CD14-positive monocyte (primary cell): ENCODE data around the gene OR2Y1. TPM values are rescaled to one million over a fixed set of nuclear protein-coding genes. Genes with fewer than 3 reads are reported as not detected.

ENCODE experiments used
- DNase-seq, 3 donors: peaks; one replicate each; pipeline ENCODE4 v3.0.0-alpha.2; 2011 to 2022
- H2AFZ ChIP-seq: 2 replicates; pipeline ENCODE4 v1.6.0; 2012; ENCODE audit warnings: mild to moderate bottlenecking, low read depth, low read length, inconsistent platforms; ENCODE audit not compliant: insufficient read depth, poor library complexity, severe bottlenecking
- H3K27ac ChIP-seq, 2 donors: 1 replicate in 1 of 2; 2 replicates in 1 of 2; pipeline ENCODE4 v1.5.1; 2012 to 2013; ENCODE audit warnings: low read length in 2 of 2, control low read depth in 1 of 2, inconsistent platforms in 1 of 2, low read depth in 1 of 2, mild to moderate bottlenecking in 1 of 2
- H3K27me3 ChIP-seq, 2 donors: one replicate each; pipeline versions ENCODE4 v1.6.0 to v1.6.1; 2011 to 2013; ENCODE audit warnings: low read length in 2 of 2; ENCODE audit not compliant: control insufficient read depth in 2 of 2, insufficient read depth in 2 of 2
- H3K36me3 ChIP-seq, 2 donors: replicated peaks in 1 of 2; 1 replicate in 1 of 2; 2 replicates in 1 of 2; pipeline versions ENCODE4 v1.5.1 to v1.6.1; 2012 to 2013; ENCODE audit warnings: low read length in 2 of 2, control low read depth in 1 of 2, inconsistent platforms in 1 of 2, mild to moderate bottlenecking in 1 of 2; ENCODE audit not compliant: insufficient read depth in 2 of 2, control insufficient read depth in 1 of 2
- H3K4me1 ChIP-seq, 2 donors: 1 replicate in 1 of 2; 2 replicates in 1 of 2; pipeline versions ENCODE4 v1.5.1 to v1.6.1; 2012 to 2013; ENCODE audit warnings: low read length in 2 of 2, control low read depth in 1 of 2, inconsistent platforms in 1 of 2, mild to moderate bottlenecking in 1 of 2, moderate library complexity in 1 of 2; ENCODE audit not compliant: insufficient read depth in 2 of 2, control insufficient read depth in 1 of 2
- H3K4me2 ChIP-seq: replicated peaks from 2 replicates; pipeline ENCODE3; 2012; ENCODE audit warnings: low read length, moderate library complexity, mild to moderate bottlenecking; ENCODE audit not compliant: poor library complexity, severe bottlenecking; ENCODE audit errors: extremely low read depth
- H3K4me3 ChIP-seq, 3 experiments: fragments of 200-600 bp in 1 of 3; sonication (generic) in 1 of 3; replicated peaks in 1 of 3; 1 replicate in 2 of 3; 2 replicates in 1 of 3; pipeline ENCODE4 v1.5.1; 2011 to 2013; ENCODE audit warnings: low read length in 3 of 3, mild to moderate bottlenecking in 3 of 3, control low read depth in 2 of 3, low read depth in 2 of 3, inconsistent platforms in 1 of 3, moderate library complexity in 1 of 3
- H3K79me2 ChIP-seq: 2 replicates; pipeline ENCODE4 v1.6.0; 2012; ENCODE audit warnings: mild to moderate bottlenecking, control low read depth, inconsistent platforms, low read length, moderate library complexity; ENCODE audit not compliant: insufficient read depth
- H3K9ac ChIP-seq: 2 replicates; pipeline ENCODE4 v1.6.0; 2017; ENCODE audit warnings: low read length, mild to moderate bottlenecking; ENCODE audit not compliant: insufficient read depth, poor library complexity, severe bottlenecking
- H3K9me3 ChIP-seq, 2 donors: replicated peaks in 1 of 2; 1 replicate in 1 of 2; 2 replicates in 1 of 2; pipeline versions ENCODE4 v1.5.1 to v1.6.1; 2012 to 2013; ENCODE audit warnings: low read length in 2 of 2, control low read depth in 1 of 2; ENCODE audit not compliant: control insufficient read depth in 1 of 2, insufficient read depth in 1 of 2
- H4K20me1 ChIP-seq: 2 replicates; pipeline ENCODE4 v1.6.0; 2012; ENCODE audit warnings: mild to moderate bottlenecking, low read length, control low read depth, moderate library complexity; ENCODE audit not compliant: insufficient read depth
- H3K27ac Mint-ChIP-seq, 7 donors: one replicate each; pipeline ENCODE4 v1.8.0; 2020; ENCODE audit warnings: mild to moderate bottlenecking in 7 of 7, mixed read lengths in 7 of 7, moderate library complexity in 6 of 7, inconsistent platforms in 2 of 7
- H3K27me3 Mint-ChIP-seq, 3 donors: one replicate each; pipeline ENCODE4 v1.8.0; 2021 to 2022; ENCODE audit warnings: low read depth in 3 of 3, mild to moderate bottlenecking in 3 of 3, mixed read lengths in 3 of 3, moderate library complexity in 3 of 3, inconsistent platforms in 1 of 3
- H3K36me3 Mint-ChIP-seq, 2 donors: one replicate each; pipeline ENCODE4 v1.8.0; 2020; ENCODE audit warnings: mixed read lengths in 2 of 2, inconsistent platforms in 1 of 2, mild to moderate bottlenecking in 1 of 2
- H3K4me1 Mint-ChIP-seq: one replicate; pipeline ENCODE4 v1.8.0; 2020; ENCODE audit warnings: mild to moderate bottlenecking, mixed read lengths
- H3K4me3 Mint-ChIP-seq, 2 donors: one replicate each; pipeline ENCODE4 v1.8.0; 2020; ENCODE audit warnings: mild to moderate bottlenecking in 2 of 2, mixed read lengths in 2 of 2, moderate library complexity in 1 of 2
- H3K9me3 Mint-ChIP-seq, 7 donors: one replicate each; pipeline ENCODE4 v1.8.0; 2020 to 2022; ENCODE audit warnings: mixed read lengths in 7 of 7, mild to moderate bottlenecking in 6 of 7, moderate library complexity in 6 of 7, inconsistent platforms in 2 of 7
- WGBS: methylation state at CpG from one replicate; pipeline ENCODE4 v1.1.5; 2013; ENCODE audit warnings: missing lambda C conversion rate; ENCODE audit not compliant: insufficient coverage; 5-methylcytosine and 5-hydroxymethylcytosine counted together
- intact Hi-C, 2 donors: fragments of 100-400 bp; cut with micrococcal nuclease; formaldehyde crosslinking; loops; one replicate each; pipeline versions ENCODE4 v1.15.0 to v1.15.1; 2023
- polyA plus RNA-seq, 3 donors: library from polyadenylated mRNA; depleted of rRNA in 1 of 3; unstranded in 2 of 3; stranded (reverse) in 1 of 3; fragments of 300-500 nt in 2 of 3; fragments of >200 nt in 1 of 3; fragmentation: Illumina TruSeq in 2 of 3; gene quantifications; 1 replicate in 2 of 3; 2 replicates in 1 of 3; pipeline ENCODE4 v1.2.3, GENCODE V29; 2012 to 2021
- TF ChIP-seq, protein P1 (sequence below): fragments of 200-600 bp; IDR thresholded peaks from one replicate; pipeline ENCODE4 v1.8.0; 2022; ENCODE audit warnings: antibody characterized with exemption, mild to moderate bottlenecking

The OR2Y1 gene
- polyA plus RNA-seq, 3 donors, result not detected

DNA sequence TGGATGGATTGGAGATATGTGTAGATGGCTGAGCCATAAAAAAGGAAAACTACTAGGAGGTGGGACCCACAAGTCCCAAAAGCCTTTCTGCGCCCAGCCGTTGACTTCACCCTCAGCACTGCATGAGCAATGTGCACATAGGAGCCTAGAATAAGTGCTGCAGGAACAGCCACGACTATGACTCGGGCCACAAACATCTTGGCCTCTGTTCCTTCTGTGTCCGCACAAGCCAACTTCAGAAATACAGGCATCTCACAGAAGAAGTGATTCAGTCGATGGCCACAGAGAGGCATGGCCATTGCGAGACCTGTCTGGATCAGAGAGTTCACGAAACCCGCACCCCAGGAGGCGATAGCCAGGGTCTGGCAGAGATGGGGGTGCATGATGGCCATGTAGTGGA is 587 bp downstream of the OR2Y1 start:
- Mint-ChIP-seq H3K4me1 (no peaks in the 10 kb centered on the region), H3K4me3 (no peak overlapping the region), H3K27ac (peak overlapping the region in 1 of 7 donors; percentile 42), H3K36me3 (no peaks in the 10 kb centered on the region), H3K27me3 (peaks cover 4 to 13% (median 7%) of the 10 kb centered on the region in 3 donors), H3K9me3 (peaks cover 0 to 3% (median 0%) of the 10 kb centered on the region in 7 donors)
- peaks cover 0 to 3% of the 10 kb centered on the region in 2 donors for H3K9me3 ChIP-seq
- intact Hi-C loops, result no loop called here
- no peaks in the 10 kb centered on the region for H3K27me3 ChIP-seq
- H3K4me3 ChIP-seq, result no peak overlapping the region
- no peak overlapping the region for H2AFZ ChIP-seq
- no peaks in the 10 kb centered on the region for H3K36me3 ChIP-seq
- no peak overlapping the region for H3K4me2 ChIP-seq
- H3K79me2 ChIP-seq, result no peaks in the 10 kb centered on the region
- no peak overlapping the region for H3K9ac ChIP-seq
- no peak for DNase-seq
- H4K20me1 ChIP-seq, result no peaks in the 10 kb centered on the region
- no peaks in the 10 kb centered on the region for H3K4me1 ChIP-seq
- TF ChIP-seq, protein P1, sequence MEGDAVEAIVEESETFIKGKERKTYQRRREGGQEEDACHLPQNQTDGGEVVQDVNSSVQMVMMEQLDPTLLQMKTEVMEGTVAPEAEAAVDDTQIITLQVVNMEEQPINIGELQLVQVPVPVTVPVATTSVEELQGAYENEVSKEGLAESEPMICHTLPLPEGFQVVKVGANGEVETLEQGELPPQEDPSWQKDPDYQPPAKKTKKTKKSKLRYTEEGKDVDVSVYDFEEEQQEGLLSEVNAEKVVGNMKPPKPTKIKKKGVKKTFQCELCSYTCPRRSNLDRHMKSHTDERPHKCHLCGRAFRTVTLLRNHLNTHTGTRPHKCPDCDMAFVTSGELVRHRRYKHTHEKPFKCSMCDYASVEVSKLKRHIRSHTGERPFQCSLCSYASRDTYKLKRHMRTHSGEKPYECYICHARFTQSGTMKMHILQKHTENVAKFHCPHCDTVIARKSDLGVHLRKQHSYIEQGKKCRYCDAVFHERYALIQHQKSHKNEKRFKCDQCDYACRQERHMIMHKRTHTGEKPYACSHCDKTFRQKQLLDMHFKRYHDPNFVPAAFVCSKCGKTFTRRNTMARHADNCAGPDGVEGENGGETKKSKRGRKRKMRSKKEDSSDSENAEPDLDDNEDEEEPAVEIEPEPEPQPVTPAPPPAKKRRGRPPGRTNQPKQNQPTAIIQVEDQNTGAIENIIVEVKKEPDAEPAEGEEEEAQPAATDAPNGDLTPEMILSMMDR, result no peak
- WGBS, result 98% methylated on average over 9 of the region's 10 CpGs
- H3K27ac ChIP-seq, result no peak overlapping the region

DNA sequence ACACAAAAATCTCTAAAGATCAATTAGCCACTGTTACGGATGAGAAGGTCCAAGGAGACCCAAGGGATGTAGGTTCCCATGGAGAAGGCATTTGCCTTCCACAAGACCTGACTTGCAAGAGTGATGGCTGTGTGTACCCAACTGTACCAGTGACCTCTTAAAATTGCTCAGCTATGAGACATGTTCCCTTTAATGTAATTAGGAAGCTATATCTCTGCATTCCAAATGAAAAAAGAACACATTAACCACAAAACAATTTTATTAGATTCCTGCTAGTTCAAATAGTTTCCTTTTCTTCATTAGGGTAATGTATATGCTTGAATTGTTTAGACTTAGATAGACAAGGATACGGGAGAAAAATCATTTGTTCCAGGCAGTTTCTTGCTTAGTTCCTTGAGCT is 3.3 kb downstream of the OR2Y1 start:
- intact Hi-C loops, result no loop called here
- WGBS, result 67% methylated on average over 1 of the region's 2 CpGs
- H3K4me2 ChIP-seq, result no peak overlapping the region

More for the DNA sequence above, 3.3 kb downstream of the OR2Y1 start:
- peaks cover 0 to 3% of the 10 kb centered on the region in 2 donors for H3K9me3 ChIP-seq
- DNase-seq, result no peak
- no peaks in the 10 kb centered on the region for H3K36me3 ChIP-seq
- Mint-ChIP-seq H3K27me3 (peaks cover 4 to 20% (median 7%) of the 10 kb centered on the region in 3 donors), H3K9me3 (peaks cover 0 to 3% (median 0%) of the 10 kb centered on the region in 7 donors), H3K4me3 (no peak overlapping the region), H3K36me3 (no peaks in the 10 kb centered on the region), H3K4me1 (no peaks in the 10 kb centered on the region), H3K27ac (no peak overlapping the region)
- H2AFZ ChIP-seq, result no peak overlapping the region
- TF ChIP-seq, protein P1, result no peak
- no peak overlapping the region for H3K4me3 ChIP-seq
- no peak overlapping the region for H3K27ac ChIP-seq
- H3K27me3 ChIP-seq, result no peaks in the 10 kb centered on the region
- H3K4me1 ChIP-seq, result no peaks in the 10 kb centered on the region
- H3K79me2 ChIP-seq, result no peaks in the 10 kb centered on the region
- no peaks in the 10 kb centered on the region for H4K20me1 ChIP-seq
- H3K9ac ChIP-seq, result no peak overlapping the region
